NCI-H1092 treated with DMSO at 0.1 percent for 48 hours (cell line): ENCODE measurements around the gene ZPR1.
A peak's percentile ranks its signal among the peaks of the same experiment; 100 is the strongest.

Experiments
- DNase-seq: peaks from one replicate; lab custom pipeline; 2025; lab: John Stamatoyannopoulos, UW

Gene ZPR1

GRCh38 chr11:116792869-116793771 is 5.3 kb upstream of the ZPR1 start:
- DNase-seq: no peak

- no peak for DNase-seq
Measured at GRCh38 chr11:116792144-116792868, 4.5 kb upstream of the ZPR1 start.

- no peak for DNase-seq
Measured at GRCh38 chr11:116791813-116792143, 4.0 kb upstream of the ZPR1 start, which contains the start of gene APOA5. Gene APOA5, minus strand, starts transcription at chr11:116791879. Its CDS starts 19 bp downstream, at chr11:116791860.

- peak; percentile 83 for DNase-seq
Measured at GRCh38 chr11:116791002-116791812, 3.4 kb upstream of the ZPR1 start.

DNA sequence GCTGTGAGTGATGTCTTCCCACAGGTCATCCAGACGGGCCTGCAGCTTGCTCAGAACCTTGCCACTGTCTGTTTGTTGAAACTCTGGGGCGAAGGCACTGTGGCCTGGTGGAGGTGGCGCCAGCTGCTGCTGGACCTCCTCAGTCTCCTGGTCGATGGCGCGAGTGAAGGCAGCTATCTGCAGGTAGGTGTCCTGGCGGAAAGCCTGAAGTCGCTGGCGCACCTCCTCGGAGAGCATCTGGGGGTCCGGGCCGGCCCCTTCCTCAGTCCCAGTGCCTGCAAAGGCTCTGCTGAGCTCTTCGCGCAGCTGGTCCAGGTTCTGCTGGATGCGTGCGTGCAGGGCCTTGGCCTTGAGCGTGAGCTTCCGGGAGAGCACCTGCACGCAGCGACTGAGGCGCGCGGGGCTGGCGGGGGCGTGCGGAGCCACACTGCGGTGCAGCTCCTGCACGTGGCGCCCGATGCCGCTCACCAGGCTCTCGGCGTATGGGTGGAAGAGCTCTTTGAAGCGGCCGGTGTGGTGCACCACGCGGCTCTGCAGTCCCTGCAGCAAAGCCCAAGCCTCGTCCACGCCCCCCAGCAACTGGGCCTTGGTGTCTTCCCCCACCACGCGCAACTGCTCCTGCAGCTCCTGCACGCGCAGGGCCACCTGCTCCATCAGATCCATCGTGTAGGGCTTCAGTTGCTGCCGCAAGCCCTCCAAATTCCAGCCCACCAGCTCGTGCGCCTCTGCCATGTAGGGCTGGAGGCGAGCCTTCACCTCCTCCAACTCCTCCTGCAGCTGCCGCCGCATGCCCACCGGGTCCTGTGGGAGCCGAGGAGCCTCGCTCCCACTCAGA is 2.6 kb upstream of the ZPR1 start:
- no peak for DNase-seq

DNA sequence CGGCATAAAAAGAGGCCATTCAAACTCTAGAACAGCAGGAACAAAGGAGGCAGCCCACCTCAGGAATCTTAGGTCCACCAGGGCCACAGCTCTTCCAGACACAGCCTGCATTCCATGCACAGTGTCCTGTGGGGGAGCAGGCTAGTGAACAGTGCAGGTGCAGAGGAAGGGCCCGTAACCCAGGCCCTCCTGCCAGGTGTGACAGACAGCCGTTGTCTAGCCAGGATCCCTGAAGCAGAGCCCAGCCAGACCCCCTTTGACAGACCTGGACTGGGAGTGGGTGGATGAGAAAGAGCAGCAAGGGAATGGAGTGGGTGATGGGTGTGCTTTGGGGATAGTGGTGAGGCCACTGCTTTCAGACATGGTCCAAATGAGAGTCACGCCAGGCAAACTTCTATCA is 1.2 kb upstream of the ZPR1 start:
- DNase-seq: no peak

- DNase-seq: no peak
Measured at GRCh38 chr11:116788534-116788933, 711 bp upstream of the ZPR1 start.

- DNase-seq: no peak
Measured at GRCh38 chr11:116787436-116787785, 412 bp downstream of the ZPR1 start.

DNA sequence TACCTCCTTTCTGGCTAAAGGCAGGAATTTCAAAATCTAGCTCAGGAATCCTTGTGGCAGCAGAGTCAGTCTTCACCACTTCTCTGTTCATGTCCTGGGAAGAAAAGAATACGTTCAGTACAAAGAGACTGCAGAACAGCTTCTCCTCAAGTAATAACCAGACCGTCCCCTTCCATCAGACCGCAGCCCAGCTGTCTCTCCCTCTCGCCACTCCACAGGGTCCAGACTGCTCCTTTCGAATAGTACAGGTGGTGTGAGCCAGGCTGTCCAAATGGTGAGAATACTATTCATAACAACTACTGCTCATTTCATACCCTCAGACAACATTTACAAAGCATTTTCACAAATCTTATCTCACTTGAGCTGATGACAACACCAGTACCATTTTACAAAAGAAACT is 857 bp downstream of the ZPR1 start:
- DNase-seq: no peak

- no peak for DNase-seq
Measured at GRCh38 chr11:116786326-116786725, 1.5 kb downstream of the ZPR1 start.

DNA sequence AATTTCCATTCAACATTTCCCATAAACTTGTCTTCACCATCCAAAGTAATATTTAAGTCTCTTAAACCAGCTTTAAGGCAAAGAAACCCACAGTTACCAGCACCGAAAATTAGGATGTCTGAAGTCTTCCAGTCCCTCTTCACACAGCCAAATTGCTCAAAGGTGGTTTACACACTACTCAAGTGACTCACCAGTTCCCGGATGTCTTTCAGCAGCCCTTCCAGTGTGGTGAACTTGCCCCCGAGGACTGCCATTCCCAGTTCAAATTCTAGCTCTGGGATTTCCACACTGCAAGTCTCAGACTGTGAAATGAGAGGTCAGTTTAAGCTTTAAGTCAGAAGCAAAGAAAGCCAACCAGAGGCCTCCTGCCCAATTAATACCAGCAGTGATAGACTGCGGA is 5.1 kb downstream of the ZPR1 start:
- no peak for DNase-seq

- DNase-seq: no peak
Measured at GRCh38 chr11:116778556-116778955, 9.3 kb downstream of the ZPR1 start.

DNA sequence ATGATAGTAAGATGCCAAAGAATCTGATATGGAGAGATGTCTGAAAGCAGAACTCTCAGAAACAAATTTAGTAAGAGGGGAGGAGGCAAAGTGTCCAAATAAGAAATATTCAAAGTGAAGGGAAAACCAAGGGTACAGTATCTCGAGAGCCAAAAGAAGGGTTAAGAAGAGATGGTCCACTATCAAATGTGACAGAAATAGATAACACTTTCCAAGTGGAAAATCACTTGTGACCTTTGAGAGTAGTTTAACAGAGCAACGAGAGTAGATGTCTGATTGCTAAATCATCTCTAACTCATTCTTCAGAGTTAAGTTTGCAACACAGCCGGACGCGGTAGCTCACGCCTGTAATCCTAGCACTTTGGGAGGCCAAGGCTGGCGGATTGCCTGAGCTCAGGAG is 10.8 kb downstream of the ZPR1 start:
- no peak for DNase-seq

DNA sequence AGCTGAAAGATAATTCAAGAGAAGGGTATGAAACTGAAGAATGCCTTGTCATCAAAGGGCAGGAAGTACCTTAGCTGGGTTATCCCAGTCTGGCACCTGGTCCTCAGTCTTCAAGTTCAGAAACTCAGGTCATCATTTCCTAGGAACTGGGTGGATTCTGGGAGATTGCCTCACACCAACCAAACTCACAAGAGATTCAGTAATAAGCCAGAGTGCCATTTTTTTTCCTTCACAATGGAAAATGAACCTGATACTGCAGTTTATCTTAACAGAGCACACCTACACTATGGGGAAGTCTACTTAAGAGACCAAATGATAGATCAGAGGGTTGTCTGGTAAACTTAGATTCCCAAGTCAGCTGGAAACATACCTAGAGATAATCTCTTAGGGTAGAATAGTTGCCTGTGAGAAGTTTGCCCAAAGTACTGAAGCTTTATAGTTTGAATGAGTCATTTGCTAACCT is 11.3 kb downstream of the ZPR1 start:
- DNase-seq: no peak

DNA sequence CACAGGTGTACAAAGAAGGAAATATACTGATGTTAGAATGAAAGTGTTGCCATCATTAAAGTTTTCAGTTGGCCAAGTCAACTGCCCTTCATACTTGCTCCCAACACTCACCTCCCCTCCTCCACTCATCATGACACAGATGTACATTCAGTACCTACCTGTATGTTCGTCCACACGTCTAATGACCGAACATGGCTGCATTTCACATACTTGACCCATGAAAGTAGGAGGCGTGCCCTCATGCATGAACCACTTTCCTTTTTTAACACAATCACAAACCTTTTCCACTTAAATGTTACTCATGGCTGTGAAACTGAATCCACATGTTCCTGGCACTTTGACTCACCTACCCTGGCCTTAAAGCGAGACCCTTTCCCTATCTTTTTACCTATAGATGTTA is 11.8 kb downstream of the ZPR1 start:
- DNase-seq: no peak

DNA sequence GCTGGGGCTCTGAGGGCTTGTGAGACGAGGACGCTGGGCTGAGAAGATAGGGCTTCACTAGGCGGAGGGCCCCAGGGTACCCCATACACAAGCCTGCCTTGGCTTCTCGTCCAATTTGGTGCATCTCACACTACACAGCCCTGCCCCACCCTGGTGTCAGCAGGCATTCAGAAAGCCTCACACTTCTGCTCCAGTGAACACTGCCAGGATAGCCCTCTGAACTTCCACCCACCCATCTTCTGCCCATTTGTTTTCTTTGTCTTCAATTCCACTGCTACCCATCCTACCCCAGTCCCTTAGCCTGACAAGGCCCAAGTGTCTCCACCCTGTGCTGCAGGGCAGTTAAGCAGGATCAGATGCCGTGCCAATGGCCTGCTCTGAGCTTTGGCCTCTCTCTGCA is 13.2 kb downstream of the ZPR1 start:
- DNase-seq: no peak

- peak; percentile 74 for DNase-seq
Measured at GRCh38 chr11:116773203-116774097, 14.4 kb downstream of the ZPR1 start.

- peak; percentile 92 for DNase-seq
Measured at GRCh38 chr11:116772443-116773202, 15.2 kb downstream of the ZPR1 start, which contains the start of gene BUD13. Gene BUD13, minus strand, starts transcription at chr11:116772987. Its CDS starts 23 bp downstream, at chr11:116772964.

DNA sequence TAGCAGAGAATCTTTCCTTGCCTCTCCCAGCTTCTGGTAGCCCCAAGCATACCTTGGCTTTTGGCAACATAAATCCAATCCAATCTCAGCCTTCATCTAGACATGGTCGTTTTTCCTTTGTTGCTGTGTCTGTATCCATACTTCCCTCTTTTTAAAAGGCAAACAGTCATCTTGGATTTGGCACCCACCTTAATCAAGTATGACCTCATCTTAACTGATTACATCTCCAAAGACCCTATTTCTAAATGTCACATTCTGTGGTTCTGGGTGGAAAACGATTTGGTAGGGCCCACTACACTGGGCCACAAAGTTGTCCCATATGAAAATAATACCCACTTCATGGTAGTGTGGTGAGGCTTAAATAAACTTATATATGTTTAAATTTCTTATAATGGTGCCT is 15.9 kb downstream of the ZPR1 start:
- no peak for DNase-seq

DNA sequence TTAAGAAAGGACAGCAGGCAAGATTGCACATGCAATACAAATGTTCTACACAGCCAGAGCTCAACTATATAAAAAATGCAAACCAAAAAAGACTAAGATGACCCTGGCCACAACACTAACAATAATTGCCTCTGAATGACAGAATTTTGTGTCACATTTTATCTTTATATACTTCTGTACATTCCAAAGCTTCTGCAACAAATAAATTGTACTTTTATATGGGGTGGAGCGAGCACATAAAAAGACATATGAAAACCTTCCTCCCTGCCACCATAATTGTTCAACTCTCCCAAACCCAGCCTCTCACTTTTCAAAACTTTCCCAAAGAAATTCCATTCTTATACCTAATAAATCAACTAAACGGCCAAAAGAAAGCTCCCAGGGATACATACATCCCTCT is 25.7 kb downstream of the ZPR1 start:
- no peak for DNase-seq
